GM23338 (cell line): ENCODE data around the gene LTN1.

ENCODE experiments used
- CREB1 ChIP-seq: fragments of 250-450 bp; sonication (Bioruptor Pico); IDR thresholded peaks from 2 replicates; pipeline ENCODE4 v1.5.0; 2020; ENCODE audit warnings: low read depth, mild to moderate bottlenecking, moderate library complexity
- EZH2 ChIP-seq: fragments of 200-600 bp; sonication (generic); IDR thresholded peaks from one replicate; pipeline ENCODE4 v1.8.0; 2017; ENCODE audit warnings: antibody characterized with exemption, mild to moderate bottlenecking, low read depth; ENCODE audit not compliant: unreplicated experiment
- EZH2phosphoT487 ChIP-seq: fragments of 200-600 bp; sonication (generic); IDR thresholded peaks from one replicate; pipeline ENCODE4 v1.8.1; 2018; ENCODE audit warnings: antibody characterized with exemption; ENCODE audit not compliant: unreplicated experiment
- JUNB ChIP-seq: IDR thresholded peaks from one replicate; pipeline ENCODE4 v1.6.1; 2016; ENCODE audit warnings: antibody characterized with exemption; ENCODE audit not compliant: unreplicated experiment
- POLR2AphosphoS5 ChIP-seq: IDR thresholded peaks from 2 replicates; pipeline ENCODE4 v1.6.1; 2016; ENCODE audit warnings: antibody characterized with exemption, low read depth
- STAT1 ChIP-seq: IDR thresholded peaks from one replicate; pipeline ENCODE4 v1.6.1; 2016; ENCODE audit warnings: antibody characterized with exemption; ENCODE audit not compliant: unreplicated experiment
- ZNF114 ChIP-seq: fragments of 250-450 bp; sonication (Bioruptor Pico); IDR thresholded peaks from 2 replicates; pipeline ENCODE4 v1.5.0; 2020; ENCODE audit warnings: mild to moderate bottlenecking, moderate library complexity
- TF ChIP-seq, protein P1 (sequence below), 2 experiments: fragments of 200-600 bp in 1 of 2; sonication (generic) in 1 of 2; conservative IDR thresholded peaks; 2 replicates each; pipeline versions ENCODE4 v1.5.1 to v1.6.1; 2016 to 2017; ENCODE audit warnings: antibody characterized with exemption in 2 of 2, low read depth in 2 of 2, mild to moderate bottlenecking in 2 of 2, moderate library complexity in 1 of 2
- TF ChIP-seq, protein P2 (sequence below): IDR thresholded peaks from 2 replicates; pipeline ENCODE4 v1.6.1; 2016; ENCODE audit warnings: antibody characterized with exemption
- TF ChIP-seq, protein P3 (sequence below): IDR thresholded peaks from one replicate; pipeline ENCODE4 v1.6.1; 2018; ENCODE audit warnings: antibody characterized with exemption; ENCODE audit not compliant: unreplicated experiment

DNA sequence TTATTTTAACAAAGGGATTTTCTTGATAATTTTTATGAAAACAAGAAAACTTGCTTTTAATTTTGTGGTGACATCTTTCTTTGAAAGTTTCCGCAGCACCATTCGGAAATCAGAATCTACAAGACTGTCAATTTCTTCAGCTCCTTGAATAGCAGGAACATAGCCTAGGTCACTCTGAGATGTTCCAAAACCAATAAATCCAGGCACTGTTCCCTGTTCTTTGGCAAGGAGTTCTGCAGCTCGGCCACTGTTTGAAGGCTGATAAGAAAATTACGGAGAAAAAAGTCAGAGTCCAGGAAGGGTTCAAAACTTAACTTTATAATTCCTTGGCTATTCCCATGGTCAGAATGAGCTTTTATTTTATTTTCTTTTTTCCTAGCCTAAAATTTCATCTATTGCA lies 6.0 kb downstream of the LTN1 start:
- TF ChIP-seq, protein P1, sequence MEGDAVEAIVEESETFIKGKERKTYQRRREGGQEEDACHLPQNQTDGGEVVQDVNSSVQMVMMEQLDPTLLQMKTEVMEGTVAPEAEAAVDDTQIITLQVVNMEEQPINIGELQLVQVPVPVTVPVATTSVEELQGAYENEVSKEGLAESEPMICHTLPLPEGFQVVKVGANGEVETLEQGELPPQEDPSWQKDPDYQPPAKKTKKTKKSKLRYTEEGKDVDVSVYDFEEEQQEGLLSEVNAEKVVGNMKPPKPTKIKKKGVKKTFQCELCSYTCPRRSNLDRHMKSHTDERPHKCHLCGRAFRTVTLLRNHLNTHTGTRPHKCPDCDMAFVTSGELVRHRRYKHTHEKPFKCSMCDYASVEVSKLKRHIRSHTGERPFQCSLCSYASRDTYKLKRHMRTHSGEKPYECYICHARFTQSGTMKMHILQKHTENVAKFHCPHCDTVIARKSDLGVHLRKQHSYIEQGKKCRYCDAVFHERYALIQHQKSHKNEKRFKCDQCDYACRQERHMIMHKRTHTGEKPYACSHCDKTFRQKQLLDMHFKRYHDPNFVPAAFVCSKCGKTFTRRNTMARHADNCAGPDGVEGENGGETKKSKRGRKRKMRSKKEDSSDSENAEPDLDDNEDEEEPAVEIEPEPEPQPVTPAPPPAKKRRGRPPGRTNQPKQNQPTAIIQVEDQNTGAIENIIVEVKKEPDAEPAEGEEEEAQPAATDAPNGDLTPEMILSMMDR (conservative IDR thresholded peaks at IDR 0.05; ENCODE audit: low read depth in 2 of 2), result no peak
- TF ChIP-seq EZH2phosphoT487 (no peak), EZH2 (no peak), POLR2AphosphoS5 (no peak), ZNF114 (no peak), CREB1 (CRISPR knock-in tag) (no peak), JUNB (no peak), STAT1 (no peak)
- TF ChIP-seq, protein P2, sequence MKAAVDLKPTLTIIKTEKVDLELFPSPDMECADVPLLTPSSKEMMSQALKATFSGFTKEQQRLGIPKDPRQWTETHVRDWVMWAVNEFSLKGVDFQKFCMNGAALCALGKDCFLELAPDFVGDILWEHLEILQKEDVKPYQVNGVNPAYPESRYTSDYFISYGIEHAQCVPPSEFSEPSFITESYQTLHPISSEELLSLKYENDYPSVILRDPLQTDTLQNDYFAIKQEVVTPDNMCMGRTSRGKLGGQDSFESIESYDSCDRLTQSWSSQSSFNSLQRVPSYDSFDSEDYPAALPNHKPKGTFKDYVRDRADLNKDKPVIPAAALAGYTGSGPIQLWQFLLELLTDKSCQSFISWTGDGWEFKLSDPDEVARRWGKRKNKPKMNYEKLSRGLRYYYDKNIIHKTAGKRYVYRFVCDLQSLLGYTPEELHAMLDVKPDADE, result no peak
- TF ChIP-seq, protein P3, sequence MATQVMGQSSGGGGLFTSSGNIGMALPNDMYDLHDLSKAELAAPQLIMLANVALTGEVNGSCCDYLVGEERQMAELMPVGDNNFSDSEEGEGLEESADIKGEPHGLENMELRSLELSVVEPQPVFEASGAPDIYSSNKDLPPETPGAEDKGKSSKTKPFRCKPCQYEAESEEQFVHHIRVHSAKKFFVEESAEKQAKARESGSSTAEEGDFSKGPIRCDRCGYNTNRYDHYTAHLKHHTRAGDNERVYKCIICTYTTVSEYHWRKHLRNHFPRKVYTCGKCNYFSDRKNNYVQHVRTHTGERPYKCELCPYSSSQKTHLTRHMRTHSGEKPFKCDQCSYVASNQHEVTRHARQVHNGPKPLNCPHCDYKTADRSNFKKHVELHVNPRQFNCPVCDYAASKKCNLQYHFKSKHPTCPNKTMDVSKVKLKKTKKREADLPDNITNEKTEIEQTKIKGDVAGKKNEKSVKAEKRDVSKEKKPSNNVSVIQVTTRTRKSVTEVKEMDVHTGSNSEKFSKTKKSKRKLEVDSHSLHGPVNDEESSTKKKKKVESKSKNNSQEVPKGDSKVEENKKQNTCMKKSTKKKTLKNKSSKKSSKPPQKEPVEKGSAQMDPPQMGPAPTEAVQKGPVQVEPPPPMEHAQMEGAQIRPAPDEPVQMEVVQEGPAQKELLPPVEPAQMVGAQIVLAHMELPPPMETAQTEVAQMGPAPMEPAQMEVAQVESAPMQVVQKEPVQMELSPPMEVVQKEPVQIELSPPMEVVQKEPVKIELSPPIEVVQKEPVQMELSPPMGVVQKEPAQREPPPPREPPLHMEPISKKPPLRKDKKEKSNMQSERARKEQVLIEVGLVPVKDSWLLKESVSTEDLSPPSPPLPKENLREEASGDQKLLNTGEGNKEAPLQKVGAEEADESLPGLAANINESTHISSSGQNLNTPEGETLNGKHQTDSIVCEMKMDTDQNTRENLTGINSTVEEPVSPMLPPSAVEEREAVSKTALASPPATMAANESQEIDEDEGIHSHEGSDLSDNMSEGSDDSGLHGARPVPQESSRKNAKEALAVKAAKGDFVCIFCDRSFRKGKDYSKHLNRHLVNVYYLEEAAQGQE, result no peak
